T-helper 1 cell treated with Interleukin-12 subunit alpha and Interleukin-12 subunit beta and Interleukin-4 antibody, amounts not matched to agents 30 μg/mL and 1 μg/mL, for 36 hours (primary cell): ENCODE data around the gene CUL4A.

ENCODE experiments used
- H3K27ac Mint-ChIP-seq: one replicate; pipeline ENCODE4 v1.8.0; 2021; ENCODE audit warnings: mild to moderate bottlenecking, mixed read lengths
- H3K27me3 Mint-ChIP-seq: one replicate; pipeline ENCODE4 v1.8.0; 2021; ENCODE audit warnings: low read depth, mixed read lengths
- H3K36me3 Mint-ChIP-seq: one replicate; pipeline ENCODE4 v1.8.0; 2021; ENCODE audit warnings: low read depth, mixed read lengths
- H3K4me1 Mint-ChIP-seq: one replicate; pipeline ENCODE4 v1.8.0; 2021; ENCODE audit warnings: low read depth, mixed read lengths
- H3K4me3 Mint-ChIP-seq: one replicate; pipeline ENCODE4 v1.8.0; 2021; ENCODE audit warnings: mild to moderate bottlenecking, moderate library complexity, mixed read lengths
- H3K9me3 Mint-ChIP-seq: one replicate; pipeline ENCODE4 v1.8.0; 2021; ENCODE audit warnings: mixed read lengths

CUL4A gene

GRCh38 chr13:113171250-113172125 lies 37.9 kb upstream of the CUL4A start:
- Mint-ChIP-seq H3K4me3 (no peak overlapping the region), H3K9me3 (peaks cover 4% of the 10 kb centered on the region), H3K36me3 (peaks cover 53% of the 10 kb centered on the region), H3K4me1 (peaks cover 25% of the 10 kb centered on the region), H3K27ac (no peak overlapping the region), H3K27me3 (no peaks in the 10 kb centered on the region)

- Mint-ChIP-seq H3K9me3 (peaks cover 4% of the 10 kb centered on the region), H3K4me1 (peaks cover 25% of the 10 kb centered on the region), H3K36me3 (peaks cover 53% of the 10 kb centered on the region), H3K27ac (no peak overlapping the region), H3K4me3 (no peak overlapping the region), H3K27me3 (no peaks in the 10 kb centered on the region)
Measured at GRCh38 chr13:113172419-113172926, 36.9 kb upstream of the CUL4A start.

- Mint-ChIP-seq H3K27me3 (no peaks in the 10 kb centered on the region), H3K4me1 (peaks cover 49% of the 10 kb centered on the region), H3K36me3 (peaks cover 59% of the 10 kb centered on the region), H3K9me3 (peaks cover 4% of the 10 kb centered on the region), H3K4me3 (peak overlapping the region; percentile 61), H3K27ac (peak overlapping the region; percentile 92)
Measured at GRCh38 chr13:113176280-113176679, 33.1 kb upstream of the CUL4A start.

- Mint-ChIP-seq H3K36me3 (peaks cover 55% of the 10 kb centered on the region), H3K9me3 (peaks cover 4% of the 10 kb centered on the region), H3K4me1 (peaks cover 50% of the 10 kb centered on the region), H3K27ac (peak overlapping the region; percentile 92), H3K4me3 (no peak overlapping the region), H3K27me3 (no peaks in the 10 kb centered on the region)
Measured at GRCh38 chr13:113176822-113177221, 32.6 kb upstream of the CUL4A start.

GRCh38 chr13:113178070-113178895 lies 31.1 kb upstream of the CUL4A start:
- Mint-ChIP-seq H3K27me3 (no peaks in the 10 kb centered on the region), H3K27ac (peak overlapping the region; percentile 42), H3K4me3 (no peak overlapping the region), H3K36me3 (peaks cover 50% of the 10 kb centered on the region), H3K9me3 (peaks cover 4% of the 10 kb centered on the region), H3K4me1 (peaks cover 49% of the 10 kb centered on the region)

GRCh38 chr13:113178896-113179167 lies 30.6 kb upstream of the CUL4A start:
- Mint-ChIP-seq H3K36me3 (peaks cover 56% of the 10 kb centered on the region), H3K9me3 (peaks cover 4% of the 10 kb centered on the region), H3K27me3 (no peaks in the 10 kb centered on the region), H3K27ac (no peak overlapping the region), H3K4me1 (peaks cover 51% of the 10 kb centered on the region), H3K4me3 (no peak overlapping the region)

- Mint-ChIP-seq H3K4me1 (peaks cover 48% of the 10 kb centered on the region), H3K9me3 (peaks cover 4% of the 10 kb centered on the region), H3K4me3 (no peak overlapping the region), H3K27me3 (no peaks in the 10 kb centered on the region), H3K36me3 (peaks cover 52% of the 10 kb centered on the region), H3K27ac (peak overlapping the region; percentile 71)
Measured at GRCh38 chr13:113179374-113180230, 29.8 kb upstream of the CUL4A start.

- no peak overlapping the region for H3K4me3 Mint-ChIP-seq
- H3K27ac Mint-ChIP-seq = no peak overlapping the region
- H3K27me3 Mint-ChIP-seq = no peaks in the 10 kb centered on the region
- peaks cover 50% of the 10 kb centered on the region for H3K36me3 Mint-ChIP-seq
- H3K4me1 Mint-ChIP-seq = peaks cover 53% of the 10 kb centered on the region
- H3K9me3 Mint-ChIP-seq = no peaks in the 10 kb centered on the region
Measured at GRCh38 chr13:113182046-113182445, 27.4 kb upstream of the CUL4A start.

GRCh38 chr13:113183450-113184129 lies 25.8 kb upstream of the CUL4A start:
- peaks cover 55% of the 10 kb centered on the region for H3K36me3 Mint-ChIP-seq
- H3K4me3 Mint-ChIP-seq = no peak overlapping the region
- H3K9me3 Mint-ChIP-seq = no peaks in the 10 kb centered on the region
- H3K27ac Mint-ChIP-seq = no peak overlapping the region
- no peaks in the 10 kb centered on the region for H3K27me3 Mint-ChIP-seq
- peaks cover 58% of the 10 kb centered on the region for H3K4me1 Mint-ChIP-seq

- Mint-ChIP-seq H3K36me3 (peaks cover 55% of the 10 kb centered on the region), H3K4me3 (peak overlapping the region; percentile 71), H3K27ac (peak overlapping the region; percentile 73), H3K9me3 (no peaks in the 10 kb centered on the region), H3K4me1 (peaks cover 52% of the 10 kb centered on the region), H3K27me3 (no peaks in the 10 kb centered on the region)
Measured at GRCh38 chr13:113184568-113185440, 24.6 kb upstream of the CUL4A start.

- Mint-ChIP-seq H3K27ac (peak overlapping the region; percentile 18), H3K27me3 (no peaks in the 10 kb centered on the region), H3K36me3 (peaks cover 55% of the 10 kb centered on the region), H3K4me3 (peak overlapping the region; percentile 43), H3K4me1 (peaks cover 41% of the 10 kb centered on the region), H3K9me3 (no peaks in the 10 kb centered on the region)
Measured at GRCh38 chr13:113186061-113186900, 23.1 kb upstream of the CUL4A start.

- Mint-ChIP-seq H3K27me3 (no peaks in the 10 kb centered on the region), H3K36me3 (peaks cover 52% of the 10 kb centered on the region), H3K4me1 (peaks cover 37% of the 10 kb centered on the region), H3K4me3 (no peak overlapping the region), H3K9me3 (no peaks in the 10 kb centered on the region), H3K27ac (peak overlapping the region; percentile 21)
Measured at GRCh38 chr13:113187263-113187669, 22.1 kb upstream of the CUL4A start.
